ELF-1 (cell line): ENCODE data around the gene GRWD1.
"Not testable (repeated sequence)": the region's sequence is repeated elsewhere in the genome, so short reads cannot be mapped to it uniquely, and the experiment has no call there.

Experiments used
- DNase-seq: peaks from one replicate; pipeline ENCODE4 v3.0.0-alpha.2; 2016; ENCODE audit warnings: low read depth, low spot score

The GRWD1 gene

GRCh38 chr19:48479686-48480085, 33.9 kb downstream of the GRWD1 start:
- no peak for DNase-seq

DNA sequence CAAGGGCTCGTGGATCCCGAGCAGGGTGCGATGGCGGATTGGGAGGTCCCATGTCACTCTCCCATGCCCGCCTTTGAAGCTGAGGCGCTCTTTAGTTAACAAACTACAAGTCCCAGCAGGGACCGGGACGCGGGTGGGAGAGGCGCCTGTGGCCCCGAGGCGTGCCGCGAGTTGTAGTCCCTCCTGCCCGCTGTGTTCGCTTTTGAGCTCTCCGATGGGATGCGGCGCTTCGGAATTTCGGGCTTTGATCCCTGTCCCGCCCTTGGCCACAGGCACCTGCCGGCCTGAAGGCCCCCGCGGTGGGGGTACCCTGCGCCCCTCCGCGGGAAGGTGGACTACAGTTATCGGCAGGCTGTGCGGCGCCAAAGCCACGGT, 34.4 kb downstream of the GRWD1 start:
- DNase-seq, result peak; percentile 85

- peak; percentile 40 for DNase-seq
Observed at GRCh38 chr19:48480558-48481500, 35.0 kb downstream of the GRWD1 start.

GRCh38 chr19:48481846-48482639, 36.3 kb downstream of the GRWD1 start:
- DNase-seq, result no peak

GRCh38 chr19:48483301-48483700, 37.5 kb downstream of the GRWD1 start:
- DNase-seq, result no peak

GRCh38 chr19:48484247-48484893, 38.6 kb downstream of the GRWD1 start:
- DNase-seq, result no peak

DNA sequence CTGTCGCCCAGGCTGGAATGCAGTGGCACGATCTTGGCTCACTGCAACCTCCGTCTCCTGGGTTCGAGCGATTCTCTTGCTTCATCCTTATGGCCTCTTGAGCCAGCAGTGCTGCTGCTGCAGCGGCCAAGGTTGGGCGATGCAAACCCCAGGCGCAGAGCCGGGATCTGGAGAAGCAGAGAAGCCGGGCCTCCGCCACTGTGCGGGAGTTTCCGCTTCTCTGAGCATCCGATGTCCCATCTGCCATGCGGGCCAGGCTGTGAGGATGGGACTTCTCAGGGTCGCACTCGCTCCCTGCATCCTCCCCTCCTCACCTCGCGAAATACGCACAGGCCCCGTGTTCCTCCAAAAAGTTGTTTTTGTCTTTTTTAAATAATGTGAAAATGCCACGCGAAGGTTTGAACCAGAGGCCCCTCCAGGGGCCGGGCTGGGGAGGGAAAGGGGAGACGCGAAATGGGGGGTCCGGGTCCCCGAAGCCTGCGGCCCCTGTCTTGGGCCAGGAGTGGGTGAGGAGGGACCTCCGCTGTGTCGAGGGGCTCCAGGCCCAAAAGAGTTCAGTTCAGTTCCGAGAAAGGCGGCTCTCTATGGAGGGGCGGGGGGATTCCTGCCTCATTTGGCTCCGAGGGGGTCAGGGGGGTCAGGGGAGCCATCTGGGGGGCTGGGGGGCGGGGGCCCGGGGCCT, 39.3 kb downstream of the GRWD1 start:
- no peak for DNase-seq

DNA sequence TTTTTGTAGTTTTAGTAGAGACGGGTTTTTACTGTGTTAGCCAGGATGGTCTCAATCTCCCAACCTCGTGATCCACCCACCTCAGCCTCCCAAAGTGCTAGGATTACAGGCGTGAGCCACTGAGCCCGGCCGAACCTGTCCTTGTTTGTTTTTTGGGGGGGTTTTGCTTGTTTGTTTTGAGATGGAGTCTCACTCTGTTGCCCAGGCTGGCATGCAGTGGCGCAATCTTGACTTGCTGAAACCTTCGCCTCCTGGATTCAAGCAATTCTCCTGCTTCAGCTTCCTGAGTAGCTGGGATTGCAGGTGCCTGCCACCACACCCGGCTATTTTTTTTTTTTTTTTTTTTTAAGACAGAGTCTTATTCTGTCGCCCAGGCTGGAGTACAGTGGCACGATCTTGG, 40.9 kb downstream of the GRWD1 start:
- not testable (repeated sequence) for DNase-seq

- DNase-seq, result no peak
Observed at GRCh38 chr19:48487544-48487943, 41.8 kb downstream of the GRWD1 start.

GRCh38 chr19:48487948-48488347, 42.2 kb downstream of the GRWD1 start:
- no peak for DNase-seq

- DNase-seq, result not testable (repeated sequence)
Observed at GRCh38 chr19:48488478-48488877, 42.7 kb downstream of the GRWD1 start.

GRCh38 chr19:48489608-48490216, 43.9 kb downstream of the GRWD1 start:
- peak; percentile 93 for DNase-seq

DNA sequence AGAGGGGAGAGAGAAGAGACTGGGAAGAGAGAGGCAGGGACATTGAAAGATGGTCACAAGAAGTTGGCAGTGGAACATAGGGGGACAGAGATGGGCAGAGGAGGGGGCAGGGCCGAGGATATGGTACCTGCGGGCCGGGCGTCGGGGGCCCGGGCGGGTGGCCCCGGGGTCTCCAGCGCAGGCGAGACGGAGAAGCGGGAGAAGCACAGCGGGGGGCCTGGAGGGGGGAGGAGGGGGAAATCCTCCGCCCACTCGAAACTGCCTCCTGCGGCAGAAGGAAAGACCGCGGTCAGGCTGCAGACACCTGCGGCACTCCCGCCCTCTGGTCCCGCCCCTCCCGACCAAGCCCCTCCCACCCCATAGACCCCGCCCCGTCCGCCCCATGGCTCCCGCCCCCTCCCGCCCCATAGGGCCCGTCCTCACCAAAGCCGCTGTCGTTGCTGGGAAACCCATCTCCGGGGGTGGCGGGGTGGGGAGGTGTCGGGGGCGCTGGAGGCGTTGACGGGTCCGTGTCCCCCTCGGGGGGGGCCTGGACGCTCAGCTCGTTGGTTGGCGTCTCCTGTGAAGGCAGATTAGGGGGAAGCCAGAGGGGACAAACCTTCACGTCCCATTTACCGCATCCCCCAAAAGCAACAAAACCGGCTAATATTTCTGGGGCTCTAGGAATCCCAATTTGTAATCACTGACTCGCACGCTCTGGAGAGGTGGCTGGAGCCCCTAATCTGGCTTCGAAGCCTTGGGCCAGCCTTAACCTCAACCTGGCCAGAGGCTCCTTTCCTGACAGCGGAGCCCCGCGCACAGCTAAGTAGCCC, 45.4 kb downstream of the GRWD1 start:
- no peak for DNase-seq

DNA sequence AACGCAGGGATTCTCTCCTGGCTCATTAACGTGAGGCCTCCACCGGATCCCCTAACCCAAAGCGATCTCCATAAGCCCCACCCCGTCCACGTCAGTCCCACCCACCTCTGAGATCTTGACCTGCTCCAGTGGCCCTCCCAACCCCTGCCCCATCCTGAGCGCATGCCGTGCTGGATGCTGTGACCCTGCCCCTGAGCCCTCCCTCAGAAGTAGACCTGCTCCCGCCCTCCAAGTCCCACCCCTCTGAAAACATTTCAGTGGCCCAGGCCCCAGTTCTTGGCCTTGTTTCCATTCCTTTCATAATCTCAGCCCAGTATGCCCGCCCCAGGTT, 46.0 kb downstream of the GRWD1 start:
- peak; percentile 90 for DNase-seq

GRCh38 chr19:48492925-48493717, 47.3 kb downstream of the GRWD1 start:
- peak; percentile 98 for DNase-seq

GRCh38 chr19:48493718-48494401, 48.1 kb downstream of the GRWD1 start:
- DNase-seq, result no peak

DNA sequence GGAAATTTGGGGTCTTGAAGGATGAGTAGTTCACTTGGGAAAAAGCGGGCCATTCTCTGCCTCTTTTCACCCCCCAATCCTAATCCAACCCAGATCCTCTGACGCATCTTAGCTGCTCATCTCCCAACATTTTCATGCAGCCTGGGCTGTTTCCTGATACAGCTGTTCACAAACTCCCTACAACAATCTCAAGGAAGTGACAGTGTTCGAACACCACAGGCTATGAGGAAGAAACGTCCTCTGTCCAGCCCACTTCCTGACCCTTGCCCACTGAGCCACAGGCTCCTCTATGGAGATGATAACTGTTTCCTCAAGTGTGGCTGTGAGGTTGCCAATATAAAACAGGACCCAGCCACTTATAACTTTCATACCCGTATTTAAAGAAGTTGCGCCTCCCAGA, 49.6 kb downstream of the GRWD1 start:
- no peak for DNase-seq

- DNase-seq, result no peak
Observed at GRCh38 chr19:48496959-48497727, 51.4 kb downstream of the GRWD1 start.
